Left lung (tissue), 10 donors: ENCODE data around the gene CREB3. TPM values are rescaled to one million over a fixed set of nuclear protein-coding genes. Genes with fewer than 3 reads are reported as not detected.

Experiments used
- ATAC-seq: fragments of 200-7000 bp; cut with Tn5 transposase; one replicate; pipeline ENCODE4 v1.9.1; 2020; ENCODE audit warnings: moderate library complexity
- DNase-seq, 4 donors: peaks; one replicate each; pipeline ENCODE4 v3.0.0-alpha.2; 2013 to 2020
- H3K27ac ChIP-seq, 2 donors: fragments of 200-600 bp; sonication (generic) in 1 of 2; one replicate each; pipeline versions ENCODE4 v1.5.0 to v1.8.0; 2020 to 2021
- H3K27me3 ChIP-seq, 2 donors: fragments of 200-600 bp; sonication (generic) in 1 of 2; one replicate each; pipeline versions ENCODE4 v1.5.0 to v1.8.0; 2020 to 2021
- H3K36me3 ChIP-seq, 2 donors: fragments of 200-600 bp; sonication (generic) in 1 of 2; one replicate each; pipeline versions ENCODE4 v1.5.0 to v1.8.0; 2020 to 2021
- H3K4me1 ChIP-seq, 2 donors: fragments of 200-600 bp; one replicate each; pipeline ENCODE4 v1.8.0; 2021
- H3K4me3 ChIP-seq, 2 donors: fragments of 200-600 bp; sonication (generic) in 1 of 2; one replicate each; pipeline versions ENCODE4 v1.5.0 to v1.8.0; 2020 to 2021; ENCODE audit warnings: mild to moderate bottlenecking in 1 of 2
- H3K9me3 ChIP-seq, 2 donors: fragments of 200-600 bp; sonication (generic) in 1 of 2; one replicate each; pipeline versions ENCODE4 v1.5.0 to v1.8.0; 2020 to 2021
- intact Hi-C, 2 donors: fragments of 100-400 bp; cut with DNase I; formaldehyde crosslinking; loops; one replicate each; pipeline versions ENCODE4 v1.11.2 to v1.14.2; 2022
- polyA plus RNA-seq, 6 donors: library from polyadenylated mRNA; unstranded; fragments of 120-200 nt; gene quantifications; one replicate each; pipeline ENCODE4 v1.2.1, GENCODE V29; 2013; ENCODE audit not compliant: insufficient read length in 6 of 6
- total RNA-seq, 2 donors: library from RNA; stranded (reverse); fragmentation: NEBNext Ultra II Directional; extraction: Animal tissue kit (Norgen Biotek cat#: 25700); gene quantifications; one replicate each; pipeline ENCODE4 v1.2.1, GENCODE V29; 2021
- TF ChIP-seq, protein P1 (sequence below), 2 donors: fragments of 200-600 bp; sonication (generic) in 1 of 2; IDR thresholded peaks; one replicate each; pipeline versions ENCODE4 v1.5.0 to v1.8.0; 2021; ENCODE audit warnings: antibody characterized with exemption in 2 of 2
- donor health status: DM: no; HTN: yes; CAD: no.
- donor health status: DM: no; HTN: no; CAD: no.

Gene CREB3
- total and polyA plus RNA-seq, 8 donors: 31.2 to 42.4 (median 39.8) TPM

DNA sequence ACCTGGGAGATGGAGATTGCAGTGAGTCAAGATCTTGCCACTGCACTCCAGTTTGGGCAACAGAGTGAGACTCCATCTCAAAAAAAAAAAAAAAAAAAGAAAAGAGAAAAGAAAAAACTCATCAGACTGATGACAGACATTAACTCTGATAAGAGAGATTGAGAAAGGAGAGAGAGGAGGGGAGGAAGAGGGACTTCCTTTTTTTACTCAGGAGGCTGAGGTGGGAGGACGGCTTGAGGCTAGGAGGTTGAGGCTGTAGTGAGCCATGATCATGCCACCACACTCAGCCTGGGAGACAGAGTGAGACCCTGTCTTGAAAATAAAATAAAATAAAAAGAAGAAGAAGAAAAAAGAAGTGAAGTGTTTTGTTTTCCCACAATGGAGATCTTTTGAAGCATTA lies 31.3 kb downstream of the CREB3 start:
- Histone ChIP-seq H3K27me3 (no peaks in the 10 kb centered on the region), H3K4me3 (no peak overlapping the region), H3K4me1 (peaks cover 0 to 5% of the 10 kb centered on the region in 2 donors), H3K36me3 (no peaks in the 10 kb centered on the region), H3K9me3 (no peaks in the 10 kb centered on the region), H3K27ac (no peak overlapping the region)
- no peak for ATAC-seq
- TF ChIP-seq, protein P1, sequence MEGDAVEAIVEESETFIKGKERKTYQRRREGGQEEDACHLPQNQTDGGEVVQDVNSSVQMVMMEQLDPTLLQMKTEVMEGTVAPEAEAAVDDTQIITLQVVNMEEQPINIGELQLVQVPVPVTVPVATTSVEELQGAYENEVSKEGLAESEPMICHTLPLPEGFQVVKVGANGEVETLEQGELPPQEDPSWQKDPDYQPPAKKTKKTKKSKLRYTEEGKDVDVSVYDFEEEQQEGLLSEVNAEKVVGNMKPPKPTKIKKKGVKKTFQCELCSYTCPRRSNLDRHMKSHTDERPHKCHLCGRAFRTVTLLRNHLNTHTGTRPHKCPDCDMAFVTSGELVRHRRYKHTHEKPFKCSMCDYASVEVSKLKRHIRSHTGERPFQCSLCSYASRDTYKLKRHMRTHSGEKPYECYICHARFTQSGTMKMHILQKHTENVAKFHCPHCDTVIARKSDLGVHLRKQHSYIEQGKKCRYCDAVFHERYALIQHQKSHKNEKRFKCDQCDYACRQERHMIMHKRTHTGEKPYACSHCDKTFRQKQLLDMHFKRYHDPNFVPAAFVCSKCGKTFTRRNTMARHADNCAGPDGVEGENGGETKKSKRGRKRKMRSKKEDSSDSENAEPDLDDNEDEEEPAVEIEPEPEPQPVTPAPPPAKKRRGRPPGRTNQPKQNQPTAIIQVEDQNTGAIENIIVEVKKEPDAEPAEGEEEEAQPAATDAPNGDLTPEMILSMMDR (IDR thresholded peaks at IDR 0.05): no peak
- DNase-seq: no peak
- intact Hi-C loops: no loop called here

DNA sequence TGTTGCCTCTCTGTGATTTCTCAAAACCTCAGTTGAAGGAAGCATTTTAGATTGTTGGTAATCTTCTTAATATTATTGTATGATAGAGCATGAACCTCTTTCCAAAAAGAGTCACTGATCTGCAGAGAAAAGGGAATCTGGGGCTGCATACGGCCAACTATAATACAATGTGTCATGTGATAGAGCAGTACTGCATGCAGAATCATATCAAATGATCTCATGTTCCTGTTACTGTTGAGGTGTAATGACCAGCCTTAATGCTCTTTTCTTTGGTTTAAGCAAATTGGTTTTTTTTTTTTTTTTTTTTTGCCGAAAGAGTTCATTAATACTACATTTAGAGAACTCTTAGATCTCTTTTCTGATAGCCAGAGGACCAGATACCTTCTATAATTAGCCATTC lies 34.5 kb downstream of the CREB3 start:
- ATAC-seq (no peak), DNase-seq (no peak)
- intact Hi-C loops: no loop called here
- TF ChIP-seq, protein P1 (IDR thresholded peaks at IDR 0.05): no peak
- Histone ChIP-seq H3K27me3 (no peaks in the 10 kb centered on the region), H3K36me3 (no peaks in the 10 kb centered on the region), H3K4me1 (peaks cover 14 to 16% of the 10 kb centered on the region in 2 donors), H3K4me3 (no peak overlapping the region), H3K9me3 (no peaks in the 10 kb centered on the region), H3K27ac (no peak overlapping the region)

DNA sequence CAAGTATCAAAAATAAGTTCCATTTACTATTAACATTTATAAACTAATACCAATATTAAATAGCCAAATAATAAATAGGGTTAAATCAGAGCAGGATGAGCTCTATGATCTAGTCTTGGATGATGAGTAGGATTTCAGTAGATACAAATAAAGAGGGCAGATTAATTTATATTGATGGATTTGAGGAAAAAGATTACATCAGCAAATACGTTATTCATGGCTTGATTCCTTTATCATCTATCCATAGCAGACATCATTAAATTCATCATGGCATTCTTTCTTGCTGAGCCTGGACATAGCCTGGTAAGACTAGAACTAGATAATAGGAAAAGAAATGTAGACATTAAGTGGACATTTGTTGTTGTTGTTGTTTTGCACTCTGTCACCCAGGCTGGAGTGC lies 35.0 kb downstream of the CREB3 start:
- intact Hi-C loops: no loop called here
- no peak for ATAC-seq
- Histone ChIP-seq H3K4me3 (no peak overlapping the region), H3K9me3 (no peaks in the 10 kb centered on the region), H3K36me3 (no peaks in the 10 kb centered on the region), H3K27me3 (no peaks in the 10 kb centered on the region), H3K4me1 (peaks cover 14 to 19% of the 10 kb centered on the region in 2 donors), H3K27ac (no peak overlapping the region)
- no peak for DNase-seq
- TF ChIP-seq, protein P1 (IDR thresholded peaks at IDR 0.05): no peak

DNA sequence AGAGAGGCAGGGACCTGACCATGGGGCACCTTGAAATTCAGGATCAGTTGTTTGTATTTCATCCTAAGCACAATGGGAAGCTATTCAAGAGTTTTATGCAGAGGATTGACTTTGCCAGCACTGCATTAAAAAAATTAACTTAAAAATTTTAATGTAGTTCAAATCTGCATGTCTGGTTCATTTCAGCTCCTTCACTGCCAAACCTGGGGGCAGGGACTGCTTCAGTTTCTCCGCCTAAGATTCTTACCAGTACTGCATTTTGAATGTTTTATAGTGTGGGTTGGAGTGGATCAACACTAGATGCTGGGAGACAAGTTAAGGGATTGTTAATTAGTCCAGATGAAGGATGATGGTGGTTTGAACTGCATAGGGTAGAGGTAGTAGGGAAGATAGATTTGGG lies 37.3 kb downstream of the CREB3 start:
- Histone ChIP-seq H3K36me3 (no peaks in the 10 kb centered on the region), H3K4me3 (no peak overlapping the region), H3K9me3 (no peaks in the 10 kb centered on the region), H3K4me1 (peaks cover 14 to 19% of the 10 kb centered on the region in 2 donors), H3K27me3 (no peaks in the 10 kb centered on the region), H3K27ac (no peak overlapping the region)
- DNase-seq: no peak
- no peak for ATAC-seq
- intact Hi-C loops: no loop called here
- TF ChIP-seq, protein P1 (IDR thresholded peaks at IDR 0.05): no peak

DNA sequence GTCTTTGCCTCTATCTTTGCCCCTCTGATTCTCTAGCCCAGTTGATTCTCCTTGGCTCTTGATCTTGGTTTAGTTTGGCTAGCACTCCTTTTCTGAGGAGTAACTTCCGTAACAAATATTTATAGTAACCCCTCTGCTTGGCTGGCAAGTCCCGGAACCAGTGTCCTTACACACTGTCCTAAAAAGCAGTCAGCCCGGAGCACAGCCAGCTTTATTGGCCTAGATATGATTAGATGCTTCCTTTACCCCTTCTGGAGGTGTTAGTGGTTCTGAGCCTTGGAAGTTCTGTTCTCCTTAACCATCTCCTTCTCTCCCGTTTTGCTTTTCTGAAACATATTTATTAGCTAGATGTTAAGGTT lies 38.6 kb downstream of the CREB3 start:
- Histone ChIP-seq H3K36me3 (no peaks in the 10 kb centered on the region), H3K4me3 (no peak overlapping the region), H3K9me3 (no peaks in the 10 kb centered on the region), H3K27me3 (no peaks in the 10 kb centered on the region), H3K4me1 (peaks cover 14 to 26% of the 10 kb centered on the region in 2 donors), H3K27ac (peak overlapping the region; percentile 31 to 35)
- TF ChIP-seq, protein P1 (IDR thresholded peaks at IDR 0.05): no peak
- ATAC-seq (peak; percentile 75), DNase-seq (no peak)
- intact Hi-C loops: no loop called here
